Measurements from ENCODE around the gene PIK3CB.

The PIK3CB gene

GRCh38 chr3:138862531-138862923, 27.8 kb upstream of the PIK3CB start:
- TF ChIP-seq CTCF (IDR thresholded peaks at IDR 0.05; ENCODE audit: borderline replicate concordance, control extremely low read depth, extremely low read depth, insufficient read depth, missing control alignments) = no peak
- in situ Hi-C loops (cut with MboI; ENCODE audit: low sequenced_read_pairs, unreplicated experiment) = no loop called here
- DNase-seq (ENCODE audit: low spot score) = no peak

GRCh38 chr3:138861798-138862197, 27.1 kb upstream of the PIK3CB start:
- no peak for DNase-seq (ENCODE audit: low spot score)
- in situ Hi-C loops (cut with MboI; ENCODE audit: low sequenced_read_pairs, unreplicated experiment) = no loop called here
- TF ChIP-seq CTCF (IDR thresholded peaks at IDR 0.05; ENCODE audit: borderline replicate concordance, control extremely low read depth, extremely low read depth, insufficient read depth, missing control alignments) = no peak

- no peak for DNase-seq (ENCODE audit: low spot score)
- in situ Hi-C loops (cut with MboI; ENCODE audit: low sequenced_read_pairs, unreplicated experiment) = no loop called here
- TF ChIP-seq CTCF (IDR thresholded peaks at IDR 0.05; ENCODE audit: borderline replicate concordance, control extremely low read depth, extremely low read depth, insufficient read depth, missing control alignments) = no peak
Observed at GRCh38 chr3:138856799-138857198, 22.1 kb upstream of the PIK3CB start.

GRCh38 chr3:138854940-138855339, 20.2 kb upstream of the PIK3CB start:
- in situ Hi-C loops (cut with MboI; ENCODE audit: low sequenced_read_pairs, unreplicated experiment) = no loop called here
- DNase-seq (ENCODE audit: low spot score) = no peak

GRCh38 chr3:138854204-138854603, 19.5 kb upstream of the PIK3CB start:
- in situ Hi-C loops (cut with MboI; ENCODE audit: low sequenced_read_pairs, unreplicated experiment) = no loop called here

More at GRCh38 chr3:138854940-138855339, 20.2 kb upstream of the PIK3CB start:
- no peak for TF ChIP-seq CTCF (IDR thresholded peaks at IDR 0.05; ENCODE audit: borderline replicate concordance, control extremely low read depth, extremely low read depth, insufficient read depth, missing control alignments)

GRCh38 chr3:138850151-138850550, 15.4 kb upstream of the PIK3CB start:
- in situ Hi-C loops (cut with MboI; ENCODE audit: low sequenced_read_pairs, unreplicated experiment) = no loop called here
- no peak for TF ChIP-seq CTCF (IDR thresholded peaks at IDR 0.05; ENCODE audit: borderline replicate concordance, control extremely low read depth, extremely low read depth, insufficient read depth, missing control alignments)
- DNase-seq (ENCODE audit: low spot score) = no peak

More at GRCh38 chr3:138854204-138854603, 19.5 kb upstream of the PIK3CB start:
- TF ChIP-seq CTCF (IDR thresholded peaks at IDR 0.05; ENCODE audit: borderline replicate concordance, control extremely low read depth, extremely low read depth, insufficient read depth, missing control alignments) = no peak
- DNase-seq (ENCODE audit: low spot score) = no peak

Measured in GM13976 (cell line).